Measurements from ENCODE around the gene COA7.

GRCh38 chr1:52657702-52658101 lies 40.4 kb downstream of the COA7 start:
- TF ChIP-seq CTCF (IDR thresholded peaks at IDR 0.05; ENCODE audit: low read depth, low read length) (no peak), MYC (IDR thresholded peaks at IDR 0.05; ENCODE audit: low read depth, low read length) (no peak), POLR2A (IDR thresholded peaks at IDR 0.05; ENCODE audit: extremely low read depth, insufficient read length) (no peak)
